Adrenal gland (tissue), 12 donors: ENCODE measurements around the gene CAMTA1. TPM values are rescaled to one million over a fixed set of nuclear protein-coding genes. Genes with fewer than 3 reads are reported as not detected.
"Not testable (repeated sequence)": the region's sequence is repeated elsewhere in the genome, so short reads cannot be mapped to it uniquely, and the experiment has no call there.

Source experiments
- DNase-seq, 7 donors: peaks; one replicate each; pipeline ENCODE4 v3.0.0-alpha.2; 2019 to 2020
- H3K27ac ChIP-seq, 5 donors: fragments of 200-600 bp; sonication (generic) in 4 of 5; 1 replicate in 3 of 5; 2 replicates in 2 of 5; pipeline versions ENCODE4 v1.5.1 to v1.8.0; 2016 to 2020; ENCODE audit warnings: mild to moderate bottlenecking in 1 of 5
- H3K27me3 ChIP-seq: fragments of 200-600 bp; 2 replicates; pipeline ENCODE4 v1.8.0; 2021
- H3K36me3 ChIP-seq, 2 donors: fragments of 200-600 bp; replicated peaks in 1 of 2; 1 replicate in 1 of 2; 2 replicates in 1 of 2; pipeline versions ENCODE4 v1.5.1 to v1.8.0; 2018 to 2022
- H3K4me1 ChIP-seq, 2 donors: fragments of 200-600 bp; replicated peaks in 1 of 2; 1 replicate in 1 of 2; 2 replicates in 1 of 2; pipeline versions ENCODE4 v1.5.1 to v1.8.0; 2018 to 2021
- H3K4me3 ChIP-seq, 4 donors: fragments of 200-600 bp; sonication (generic) in 3 of 4; one replicate each; pipeline ENCODE4 v1.5.1; 2016 to 2018
- H3K9me3 ChIP-seq, 3 donors: fragments of 200-600 bp; sonication (generic) in 1 of 3; replicated peaks in 1 of 3; 1 replicate in 2 of 3; 2 replicates in 1 of 3; pipeline versions ENCODE4 v1.5.1 to v1.8.0; 2016 to 2021
- POLR2A ChIP-seq, 2 donors: fragments of 450-650 bp; IDR thresholded peaks; one replicate each; pipeline ENCODE4 v1.6.1; 2017; ENCODE audit warnings: antibody characterized with exemption in 2 of 2, mild to moderate bottlenecking in 2 of 2, moderate library complexity in 1 of 2
- WGBS, 4 donors: extraction: QIAGEN DNeasy Blood & Tissue Kit in 2 of 4; methylation state at CpG; one replicate each; pipeline versions ENCODE4 v1.1.5 to v1.1.7; 2013 to 2017; 5-methylcytosine and 5-hydroxymethylcytosine counted together
- intact Hi-C, 2 donors: fragments of 100-400 bp; cut with DNase I; formaldehyde crosslinking; loops; one replicate each; pipeline versions ENCODE4 v1.14.1 to v1.15.0; 2022 to 2023
- polyA plus RNA-seq, 3 donors: library from polyadenylated mRNA; stranded (reverse); fragments of 200-250 nt in 2 of 3; fragments of 350-450 nt in 1 of 3; fragmentation: Illumina TruSeq in 1 of 3; extraction: RNeasy Lipid Tissue Mini Kit (QIAGEN cat#74804) in 1 of 3; gene quantifications; one replicate each; pipeline ENCODE4 v1.2.3, GENCODE V29; 2013 to 2014
- total RNA-seq, 9 donors: library from RNA; depleted of rRNA in 4 of 9; stranded (reverse); fragments of >200 nt in 4 of 9; fragments of 120-200 nt in 1 of 9; fragmentation: NEBNext Ultra II Directional in 1 of 9; extraction: Animal tissue kit (Norgen Biotek cat#: 25700) in 1 of 9; gene quantifications; one replicate each; pipeline versions ENCODE4 v1.1.0 to v1.2.4, GENCODE V29; 2013 to 2023
- TF ChIP-seq, protein P1 (sequence below), 6 experiments: fragments of 450-650 bp in 4 of 6; fragments of 200-600 bp in 2 of 6; sonication (generic) in 1 of 6; IDR thresholded peaks; 1 replicate in 5 of 6; 2 replicates in 1 of 6; pipeline versions ENCODE4 v1.5.1 to v1.8.0; 2016 to 2021; ENCODE audit warnings: antibody characterized with exemption in 6 of 6, mild to moderate bottlenecking in 2 of 6, moderate library complexity in 1 of 6
- donor health status: healthy with polysubstance abuse.
- donor health status: Bipolar disorder and iron deficiency.
- donor health status: DM: yes; HTN: yes; CAD: no.
- donor health status: DM: no; HTN: no; CAD: no.
- donor health status: DM: no; HTN: no; CAD: no.
- donor health status: DM: yes; HTN: yes; CAD: no.

Gene CAMTA1
- total and polyA plus RNA-seq, 12 donors: 62.9 to 141 (median 96.9) TPM

DNA sequence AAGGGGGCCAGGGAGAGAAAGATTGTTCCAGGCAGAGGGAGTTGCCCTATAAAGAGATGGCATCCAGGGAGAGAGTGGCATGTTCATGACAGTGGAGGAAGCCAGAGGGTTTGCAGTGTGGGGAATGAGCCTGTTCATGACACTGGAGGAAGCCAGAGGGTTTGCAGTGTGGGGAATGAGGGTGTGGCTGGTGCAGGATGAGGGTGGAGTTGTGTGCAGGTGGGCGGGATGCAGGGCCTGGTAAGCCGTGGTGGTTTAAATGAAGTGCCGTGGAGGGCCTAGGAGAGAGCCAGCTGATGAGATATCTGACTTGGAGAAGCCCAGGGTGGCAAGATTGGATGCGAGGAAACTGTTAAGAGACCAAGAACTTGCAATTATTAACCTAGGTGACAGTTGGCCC, 131.8 kb downstream of the CAMTA1 start:
- intact Hi-C loops: no loop called here
- Histone ChIP-seq H3K9me3 (no peaks in the 10 kb centered on the region), H3K27me3 (no peaks in the 10 kb centered on the region), H3K4me1 (no peaks in the 10 kb centered on the region), H3K4me3 (no peak overlapping the region), H3K36me3 (no peaks in the 10 kb centered on the region), H3K27ac (no peak overlapping the region)
- 85 to 93% (median 88%) methylated on average over 4 of the region's 4 CpGs for WGBS, 4 donors
- no peak for DNase-seq
- no peak for TF ChIP-seq POLR2A (IDR thresholded peaks at IDR 0.05)
- TF ChIP-seq, protein P1, sequence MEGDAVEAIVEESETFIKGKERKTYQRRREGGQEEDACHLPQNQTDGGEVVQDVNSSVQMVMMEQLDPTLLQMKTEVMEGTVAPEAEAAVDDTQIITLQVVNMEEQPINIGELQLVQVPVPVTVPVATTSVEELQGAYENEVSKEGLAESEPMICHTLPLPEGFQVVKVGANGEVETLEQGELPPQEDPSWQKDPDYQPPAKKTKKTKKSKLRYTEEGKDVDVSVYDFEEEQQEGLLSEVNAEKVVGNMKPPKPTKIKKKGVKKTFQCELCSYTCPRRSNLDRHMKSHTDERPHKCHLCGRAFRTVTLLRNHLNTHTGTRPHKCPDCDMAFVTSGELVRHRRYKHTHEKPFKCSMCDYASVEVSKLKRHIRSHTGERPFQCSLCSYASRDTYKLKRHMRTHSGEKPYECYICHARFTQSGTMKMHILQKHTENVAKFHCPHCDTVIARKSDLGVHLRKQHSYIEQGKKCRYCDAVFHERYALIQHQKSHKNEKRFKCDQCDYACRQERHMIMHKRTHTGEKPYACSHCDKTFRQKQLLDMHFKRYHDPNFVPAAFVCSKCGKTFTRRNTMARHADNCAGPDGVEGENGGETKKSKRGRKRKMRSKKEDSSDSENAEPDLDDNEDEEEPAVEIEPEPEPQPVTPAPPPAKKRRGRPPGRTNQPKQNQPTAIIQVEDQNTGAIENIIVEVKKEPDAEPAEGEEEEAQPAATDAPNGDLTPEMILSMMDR (IDR thresholded peaks at IDR 0.05): no peak

DNA sequence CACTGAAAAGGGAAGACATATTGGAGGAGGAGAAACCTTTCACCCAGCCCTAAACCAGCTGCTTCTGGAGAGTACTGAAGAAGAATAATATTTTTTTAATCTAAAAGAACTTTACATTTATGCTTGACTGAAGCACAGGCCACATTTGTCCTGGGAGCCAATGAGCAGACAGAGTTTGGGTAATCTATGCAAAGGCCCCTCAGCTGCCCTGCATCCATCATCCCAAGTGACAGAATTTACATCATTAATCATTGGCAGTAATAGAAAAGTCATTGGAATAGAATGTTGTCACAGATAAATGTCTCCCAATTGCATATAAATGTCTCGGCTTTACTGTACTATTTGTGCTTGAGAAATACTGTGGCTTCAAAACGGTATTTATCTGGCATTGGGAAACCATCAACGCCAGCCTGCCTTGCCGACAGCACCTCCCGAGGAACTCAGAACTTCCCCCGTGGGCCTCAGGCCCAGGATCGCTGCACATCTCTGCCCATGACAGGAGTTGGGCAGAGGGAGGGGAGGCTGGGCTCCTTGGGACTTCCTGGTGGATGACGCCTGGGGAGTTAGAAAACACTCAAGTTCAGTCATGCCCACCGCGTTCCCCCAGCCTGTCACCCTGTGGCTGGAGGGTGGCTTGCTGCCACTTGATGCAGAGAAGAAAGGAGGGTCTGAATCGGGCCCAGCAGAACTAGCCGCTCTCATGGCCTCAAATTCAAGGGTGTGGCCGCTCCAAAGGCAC, 133.1 kb downstream of the CAMTA1 start:
- Histone ChIP-seq H3K9me3 (no peaks in the 10 kb centered on the region), H3K27me3 (no peaks in the 10 kb centered on the region), H3K4me1 (peaks cover 0 to 7% of the 10 kb centered on the region in 2 donors), H3K36me3 (no peaks in the 10 kb centered on the region), H3K27ac (no peak overlapping the region), H3K4me3 (no peak overlapping the region)
- TF ChIP-seq, protein P1 (IDR thresholded peaks at IDR 0.05): no peak
- TF ChIP-seq POLR2A (IDR thresholded peaks at IDR 0.05): no peak
- WGBS, 4 donors: 79 to 94% (median 82%) methylated on average over 8 to 13 of the region's 13 CpGs
- DNase-seq: no peak
- intact Hi-C loops: no loop called here

DNA sequence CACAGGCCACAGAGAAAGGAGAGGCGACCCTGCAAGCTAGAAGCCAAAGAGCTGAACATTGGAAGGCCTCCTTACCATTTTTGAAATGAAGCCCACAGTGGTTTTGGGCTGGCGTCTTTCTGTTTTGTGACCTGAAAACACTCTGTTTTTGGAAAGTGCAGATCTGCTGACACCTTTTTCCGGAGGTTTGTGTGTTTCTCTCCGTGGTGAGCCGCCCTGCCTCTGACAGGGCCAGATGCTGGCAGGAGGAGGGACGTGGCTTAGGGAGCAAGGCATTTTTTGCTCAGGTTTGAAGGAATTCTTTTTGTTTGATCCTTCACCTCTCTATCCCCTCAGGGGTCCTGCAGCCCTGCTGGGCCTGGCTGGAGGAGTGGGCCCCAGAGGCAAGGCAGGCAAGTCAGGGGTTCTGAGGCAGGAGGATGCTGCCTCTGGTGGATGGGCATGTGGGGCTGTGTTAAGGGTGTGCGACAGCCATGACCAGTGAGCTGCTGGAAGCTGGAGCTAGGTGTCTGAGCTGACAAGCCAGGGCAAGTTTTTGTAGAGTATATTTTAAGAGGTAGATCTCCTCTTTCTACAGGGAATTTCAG, 133.8 kb downstream of the CAMTA1 start:
- WGBS, 4 donors: 85 to 95% (median 87%) methylated on average over 5 to 7 of the region's 7 CpGs
- H3K9me3 ChIP-seq: no peaks in the 10 kb centered on the region
- DNase-seq: no peak
- no peak overlapping the region for H3K4me3 ChIP-seq
- no peaks in the 10 kb centered on the region for H3K36me3 ChIP-seq
- intact Hi-C loops: no loop called here
- TF ChIP-seq, protein P1 (IDR thresholded peaks at IDR 0.05): no peak
- no peak for TF ChIP-seq POLR2A (IDR thresholded peaks at IDR 0.05)
- peaks cover 0 to 7% of the 10 kb centered on the region in 2 donors for H3K4me1 ChIP-seq
- H3K27me3 ChIP-seq: no peaks in the 10 kb centered on the region
- no peak overlapping the region for H3K27ac ChIP-seq

DNA sequence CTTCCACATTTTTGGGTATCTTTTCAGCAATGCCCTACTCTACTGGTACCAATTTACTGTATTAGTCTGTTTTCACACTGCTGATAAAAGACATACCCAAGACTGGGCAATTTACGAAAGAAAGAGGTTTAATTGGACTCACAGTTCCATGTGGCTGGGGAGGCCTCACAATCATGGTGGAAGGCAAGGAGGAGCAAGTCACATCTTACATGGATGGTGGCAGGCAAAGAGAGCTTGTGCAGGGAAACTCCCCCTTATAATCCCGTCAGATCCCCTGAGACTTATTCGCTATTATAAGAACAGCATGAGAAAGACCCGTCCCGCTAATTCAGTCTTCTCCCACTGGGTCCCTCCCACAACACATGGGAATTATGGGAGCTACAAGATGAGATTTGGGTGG, 136.3 kb downstream of the CAMTA1 start:
- H3K27me3 ChIP-seq, H3K27ac ChIP-seq, H3K4me1 ChIP-seq, H3K4me3 ChIP-seq, DNase-seq, H3K9me3 ChIP-seq, intact Hi-C loops, H3K36me3 ChIP-seq: not testable (repeated sequence)
- 92 to 98% (median 97%) methylated on average over 5 of the region's 5 CpGs for WGBS, 4 donors
